K562 (cell line): ENCODE results near the gene NCKAP1. TPM values are rescaled to one million over a fixed set of nuclear protein-coding genes. Genes with fewer than 3 reads are reported as not detected.

ENCODE experiments used
- ATAC-seq: fragments of 200-7000 bp; cut with Tn5 transposase; 3 replicates; pipeline ENCODE4 v1.9.1; 2020; ENCODE audit warnings: moderate library complexity
- BruUV-seq: library from RNA; stranded (reverse); fragments of 400-500 nt; replicated peaks from 2 replicates; lab custom pipeline; 2021; lab: Mats Ljungman, UMichigan
- CTCF ChIA-PET: fragments of 300-600 bp; formaldehyde crosslinking; extraction: SDS; loops from one replicate; lab custom pipeline; 2021; ENCODE audit warnings: low intra/inter-chr PET ratio; lab: Yijun Ruan, JAX
- POLR2A ChIA-PET: fragments of 300-600, 350-650 bp; sonication (Branson Sonifier 250); formaldehyde crosslinking; extraction: SDS; loops from one replicate; lab custom pipeline; 2021; ENCODE audit warnings: antibody characterized with exemption, inconsistent platforms; lab: Yijun Ruan, JAX
- DNase-seq, 4 experiments: peaks; one replicate each; pipeline versions ENCODE4 v3.0.0 to v3.0.0-alpha.2; 2011 to 2018; ENCODE audit warnings: low spot score in 3 of 4, mixed read lengths in 3 of 4; ENCODE audit errors: extremely low read depth in 1 of 4
- FAIRE-seq: peaks from 2 replicates; lab custom pipeline; 2011; peaks lifted over from hg19 to GRCh38; lab: Jason Lieb, UNC
- H2AFZ ChIP-seq: 2 replicates; pipeline ENCODE4 v1.6.0; 2011; ENCODE audit warnings: low read depth, low read length, control low read depth, inconsistent platforms
- H3K27ac ChIP-seq: fragments of 200-600 bp; 3 replicates; pipeline ENCODE4 v1.8.0; 2011; ENCODE audit warnings: low read depth, mild to moderate bottlenecking, control low read depth, inconsistent platforms, low read length, moderate library complexity, mixed read lengths; ENCODE audit errors: extremely low read depth
- H3K27me3 ChIP-seq, 2 experiments: fragments of 300-600 bp in 1 of 2; 2 replicates in 1 of 2; 3 replicates in 1 of 2; pipeline versions ENCODE4 v1.6.0 to v1.8.0; 2011; ENCODE audit warnings: inconsistent platforms in 2 of 2, low read length in 2 of 2, mild to moderate bottlenecking in 1 of 2, mixed read lengths in 1 of 2, moderate library complexity in 1 of 2; ENCODE audit not compliant: control insufficient read depth in 2 of 2, insufficient read depth in 2 of 2
- H3K36me3 ChIP-seq: fragments of 300-600 bp; 3 replicates; pipeline ENCODE4 v1.8.0; 2011; ENCODE audit warnings: mild to moderate bottlenecking, low read length, inconsistent platforms; ENCODE audit not compliant: control insufficient read depth, insufficient read depth
- H3K4me1 ChIP-seq, 2 experiments: fragments of 200-600 bp in 1 of 2; replicated peaks in 1 of 2; 2 replicates in 1 of 2; 3 replicates in 1 of 2; pipeline versions ENCODE4 v1.5.1 to v1.8.0; 2011; ENCODE audit warnings: inconsistent platforms in 2 of 2, low read length in 2 of 2, mild to moderate bottlenecking in 1 of 2, mixed read lengths in 1 of 2, moderate library complexity in 1 of 2; ENCODE audit not compliant: control insufficient read depth in 2 of 2, insufficient read depth in 2 of 2
- H3K4me2 ChIP-seq: 2 replicates; pipeline ENCODE4 v1.6.1; 2011; ENCODE audit warnings: low read length, control low read depth, inconsistent platforms, mixed read lengths; ENCODE audit not compliant: insufficient read depth
- H3K4me3 ChIP-seq: fragments of 200-600 bp; sonication (generic), shearing (Covaris generic); 2 replicates; pipeline ENCODE4 v1.5.1; 2016; ENCODE audit warnings: control low read depth, inconsistent platforms
- H3K79me2 ChIP-seq: fragments of 200-600 bp; 3 replicates; pipeline ENCODE4 v1.8.0; 2011; ENCODE audit warnings: low read length, inconsistent platforms; ENCODE audit not compliant: control insufficient read depth, insufficient read depth
- H3K9ac ChIP-seq, 2 experiments: 2 replicates each; pipeline versions ENCODE4 v1.6.0 to v1.6.1; 2011; ENCODE audit warnings: low read depth in 2 of 2, low read length in 2 of 2, control low read depth in 1 of 2, inconsistent platforms in 1 of 2, mild to moderate bottlenecking in 1 of 2, mixed read lengths in 1 of 2; ENCODE audit not compliant: insufficient read depth in 1 of 2
- H3K9me1 ChIP-seq: one replicate; pipeline ENCODE4 v1.6.0; 2011; ENCODE audit warnings: inconsistent platforms, mild to moderate bottlenecking, low read length, moderate library complexity; ENCODE audit not compliant: control insufficient read depth, insufficient read depth
- H3K9me3 ChIP-seq: replicated peaks from 2 replicates; pipeline ENCODE4 v1.5.1; 2011; ENCODE audit warnings: low read depth, low read length, inconsistent platforms; ENCODE audit not compliant: control insufficient read depth, insufficient read depth
- H4K20me1 ChIP-seq: replicated peaks from 2 replicates; pipeline ENCODE4 v1.6.1; 2011; ENCODE audit warnings: low read length, inconsistent platforms, mixed read lengths; ENCODE audit not compliant: control insufficient read depth, insufficient read depth
- ATF3 ChIP-seq, 2 experiments: fragments of 450-650 bp in 1 of 2; sonication (generic) in 1 of 2; formaldehyde crosslinking in 1 of 2; IDR thresholded peaks in 1 of 2; conservative IDR thresholded peaks in 1 of 2; 2 replicates each; pipeline versions ENCODE4 v1.6.1 to v1.8.1; 2016 to 2023; ENCODE audit warnings: mild to moderate bottlenecking in 2 of 2, moderate library complexity in 2 of 2, inconsistent platforms in 1 of 2, missing genetic modification reagents in 1 of 2
- CBX1 ChIP-seq: sonication (generic); IDR thresholded peaks from 2 replicates; pipeline ENCODE4 v1.6.1; 2016; ENCODE audit warnings: antibody characterized with exemption, low read depth, mild to moderate bottlenecking
- CBX8 ChIP-seq: fragments of 200-600 bp; sonication (generic); IDR thresholded peaks from 2 replicates; pipeline ENCODE4 v1.6.1; 2012; ENCODE audit warnings: borderline replicate concordance, mixed run types, low read depth, mild to moderate bottlenecking, moderate library complexity, mixed read lengths, low read length, control low read depth, inconsistent platforms; ENCODE audit not compliant: poor library complexity, severe bottlenecking; ENCODE audit errors: extremely low read depth
- FOXA1 ChIP-seq: fragments of 450-650 bp; IDR thresholded peaks from 2 replicates; pipeline ENCODE4 v1.6.1; 2016; ENCODE audit warnings: mild to moderate bottlenecking, borderline replicate concordance
- GATA2 ChIP-seq: sonication (generic); formaldehyde crosslinking; IDR thresholded peaks from 2 replicates; pipeline ENCODE4 v1.4.0; 2020; ENCODE audit warnings: mild to moderate bottlenecking, missing genetic modification reagents
- HES1 ChIP-seq: fragments of 450-650 bp; IDR thresholded peaks from 2 replicates; pipeline ENCODE4 v1.6.1; 2016; ENCODE audit warnings: low read depth, mild to moderate bottlenecking, moderate library complexity
- HNRNPL ChIP-seq: fragments of 200-400 bp; formaldehyde crosslinking; IDR thresholded peaks from 2 replicates; pipeline ENCODE4 v1.6.1; 2017; ENCODE audit warnings: low read depth, mild to moderate bottlenecking, low read length
- IRF1 ChIP-seq: sonication (generic); formaldehyde crosslinking; IDR thresholded peaks from 2 replicates; pipeline ENCODE4 v1.8.0; 2022; ENCODE audit warnings: missing genetic modification reagents, mild to moderate bottlenecking, borderline replicate concordance
- KLF1 ChIP-seq: fragments of 450-650 bp; IDR thresholded peaks from 2 replicates; pipeline ENCODE4 v1.6.1; 2016; ENCODE audit warnings: missing genetic modification characterization, missing compliant biosample characterization
- KLF13 ChIP-seq: fragments of 450-650 bp; IDR thresholded peaks from 2 replicates; pipeline ENCODE4 v1.6.1; 2016; ENCODE audit warnings: missing genetic modification characterization, low read depth, mild to moderate bottlenecking, missing compliant biosample characterization, moderate library complexity, borderline replicate concordance
- LARP7 ChIP-seq: fragments of 450-650 bp; IDR thresholded peaks from 2 replicates; pipeline ENCODE4 v1.6.1; 2016
- MIER1 ChIP-seq: fragments of 450-650 bp; IDR thresholded peaks from 2 replicates; pipeline ENCODE4 v1.6.1; 2016; ENCODE audit warnings: antibody characterized with exemption, mild to moderate bottlenecking, low read depth
- MLX ChIP-seq, 2 experiments: fragments of 450-650 bp in 1 of 2; sonication (generic) in 1 of 2; formaldehyde crosslinking; conservative IDR thresholded peaks; 2 replicates each; pipeline versions ENCODE4 v1.4.0 to v1.8.1; 2020 to 2022; ENCODE audit warnings: mild to moderate bottlenecking in 1 of 2, missing genetic modification reagents in 1 of 2
- NFE2L1 ChIP-seq: fragments of 450-650 bp; IDR thresholded peaks from 2 replicates; pipeline ENCODE4 v1.6.1; 2016; ENCODE audit warnings: missing genetic modification characterization, low read depth, mild to moderate bottlenecking, missing compliant biosample characterization, moderate library complexity, borderline replicate concordance
- NR2F6 ChIP-seq: fragments of 450-650 bp; formaldehyde crosslinking; IDR thresholded peaks from 2 replicates; pipeline ENCODE4 v1.4.0; 2020; ENCODE audit warnings: mild to moderate bottlenecking
- POLR2A ChIP-seq: fragments of 450-650 bp; conservative IDR thresholded peaks from 2 replicates; pipeline ENCODE4 v1.6.1; 2016
- POLR3G ChIP-seq: IDR thresholded peaks from 2 replicates; pipeline ENCODE4 v1.6.1; 2011; ENCODE audit not compliant: insufficient read length, insufficient replicate concordance; ENCODE audit errors: extremely low read depth
- ZNF347 ChIP-seq: fragments of 450-650 bp; formaldehyde crosslinking; IDR thresholded peaks from 2 replicates; pipeline ENCODE4 v1.4.0; 2020; ENCODE audit warnings: low read depth, mild to moderate bottlenecking, moderate library complexity
- ZNF41 ChIP-seq: fragments of 250-450 bp; sonication (Bioruptor Pico); conservative IDR thresholded peaks from 2 replicates; pipeline ENCODE4 v1.4.0; 2020; ENCODE audit warnings: mild to moderate bottlenecking
- ZNF75A ChIP-seq: fragments of 450-650 bp; formaldehyde crosslinking; IDR thresholded peaks from 2 replicates; pipeline ENCODE4 v1.4.0; 2020; ENCODE audit warnings: mild to moderate bottlenecking
- WGBS: fragments of 100-300 bp; shearing (Covaris generic); methylation state at CpG from one replicate; pipeline ENCODE4 v1.1.6; 2016; ENCODE audit warnings: low coverage, mixed read lengths; ENCODE audit not compliant: insufficient coverage; ENCODE audit errors: missing lambda C conversion rate; 5-methylcytosine and 5-hydroxymethylcytosine counted together
- in situ Hi-C: fragments of 300-500 bp; cut with MboI; formaldehyde crosslinking; loops from 4 replicates; pipeline ENCODE4 v1.15.0; 2018; ENCODE audit warnings: inconsistent platforms, mixed read lengths
- intact Hi-C: fragments of 100-400 bp; cut with micrococcal nuclease; formaldehyde crosslinking; loops from 2 replicates; pipeline ENCODE4 v1.14.2; 2022
- polyA plus RNA-seq, 8 experiments: library from polyadenylated mRNA; depleted of rRNA in 4 of 8; stranded (reverse) in 5 of 8; unstranded in 3 of 8; fragments of >200 nt; fragmentation: Nextera tagmentation in 2 of 8; fragmentation: Illumina TruSeq in 1 of 8; extraction: Ambion mirVana in 2 of 8; extraction: Trizol in 1 of 8; gene quantifications; 2 replicates each; pipeline versions ENCODE4 v1.2.1 to v1.2.3, GENCODE V29; 2011 to 2014; ENCODE audit warnings: inconsistent platforms in 1 of 8, missing spikeins in 1 of 8
- total RNA-seq, 7 experiments: library from RNA; depleted of rRNA in 6 of 7; stranded (reverse); fragments of >200 nt in 6 of 7; fragmentation: Illumina TruSeq in 2 of 7; extraction: Trizol in 2 of 7; gene quantifications; 2 replicates each; pipeline versions ENCODE4 v1.2.1 to v1.2.3, GENCODE V29; 2011 to 2021; ENCODE audit warnings: low replicate concordance in 1 of 7

The NCKAP1 gene
- total and polyA plus RNA-seq, 9 of the 15 experiments (the other 6 are each of a cell fraction or from before 2014, with no cell fraction given): 34.0 to 153 (median 88.7) TPM

- H3K79me2 ChIP-seq: peaks cover 60% of the 10 kb centered on the region
- H2AFZ ChIP-seq: peak overlapping the region; percentile 13; the same call in 1 of the 2 replicates
- H3K27ac ChIP-seq: peak overlapping the region; percentile 74
- H3K9ac ChIP-seq: peak overlapping the region; percentile 82 to 95
- peak overlapping the region; percentile 76 for H3K4me3 ChIP-seq
- in situ Hi-C loops: no loop called here
- intact Hi-C loops: loop anchor here (2.0 to 5.0 kb wide), 3 partner anchors 42 to 1170 kb away; partner anchors contain the start of gene NUP35
- WGBS: 0% methylated on average over 4 of the region's 4 CpGs
- peaks cover 16 to 23% of the 10 kb centered on the region in 2 experiments for H3K4me1 ChIP-seq
- H3K9me1 ChIP-seq: no peaks in the 10 kb centered on the region
- H3K36me3 ChIP-seq: peaks cover 3% of the 10 kb centered on the region; the same call in 1 of the 3 replicates
- POLR2A ChIA-PET: interaction anchor here (0.7 to 2.7 kb wide), 3 partner anchors 12 to 23 kb away, joined by 3 to 16 read pairs (median 5); no protein-coding TSS in a partner anchor
- TSS peak; percentile 51 for BruUV-seq
- H3K9me3 ChIP-seq: no peaks in the 10 kb centered on the region
- no peaks in the 10 kb centered on the region for H4K20me1 ChIP-seq
- DNase-seq (peak in 1 of 4 experiments; percentile 57), FAIRE-seq (peak; percentile 44), ATAC-seq (peak; percentile 28)
- CTCF ChIA-PET: no interaction called here
- peak overlapping the region; percentile 74 for H3K4me2 ChIP-seq
- no peaks in the 10 kb centered on the region for H3K27me3 ChIP-seq
- no peak for TF ChIP-seq MLX (CRISPR knock-in tag; conservative IDR thresholded peaks at IDR 0.05)
- no peak for TF ChIP-seq MIER1
- TF ChIP-seq NFE2L1: no peak
- TF ChIP-seq POLR3G: no peak
- TF ChIP-seq GATA2 (CRISPR knock-in tag): no peak
- TF ChIP-seq IRF1 (CRISPR knock-in tag): no peak
- no peak for TF ChIP-seq CBX1
- TF ChIP-seq NR2F6 (CRISPR knock-in tag): no peak
- no peak for TF ChIP-seq HNRNPL
- no peak for TF ChIP-seq ZNF41 (CRISPR knock-in tag)
- no peak for TF ChIP-seq KLF13
- no peak for TF ChIP-seq CBX8
- TF ChIP-seq POLR2A: no peak
- TF ChIP-seq KLF1: no peak
- TF ChIP-seq FOXA1: no peak
- TF ChIP-seq ZNF75A: no peak
- TF ChIP-seq ZNF347 (CRISPR knock-in tag): no peak
- peak; percentile 41 for TF ChIP-seq ATF3 (IDR thresholded peaks at IDR 0.05)
- no peak for TF ChIP-seq ATF3 (CRISPR knock-in tag; conservative IDR thresholded peaks at IDR 0.05)
- TF ChIP-seq HES1: 0 out of 2 replicates have a peak, but pooled peaks have one; percentile 28
- no peak for TF ChIP-seq LARP7
Measured at GRCh38 chr2:183037074-183037552, 1.1 kb downstream of the NCKAP1 start.
